Right lobe of liver (tissue), 6 donors: ENCODE measurements around the gene SLC38A8. TPM values are rescaled to one million over a fixed set of nuclear protein-coding genes. Genes with fewer than 3 reads are reported as not detected.

Source experiments
- ATAC-seq, 4 donors: fragments of 200-7000 bp; cut with Tn5 transposase; one replicate each; pipeline ENCODE4 v1.9.1; 2020; ENCODE audit warnings: mild to moderate bottlenecking in 4 of 4, moderate library complexity in 4 of 4
- DNase-seq, 3 donors: peaks; one replicate each; pipeline ENCODE4 v3.0.0-alpha.2; 2020
- H3K27ac ChIP-seq, 3 donors: fragments of 200-600 bp; one replicate each; pipeline ENCODE4 v1.8.0; 2022
- H3K27me3 ChIP-seq, 2 donors: fragments of 200-600 bp; one replicate each; pipeline ENCODE4 v1.8.0; 2022
- H3K36me3 ChIP-seq, 4 donors: fragments of 200-600 bp; sonication (generic) in 1 of 4; one replicate each; pipeline versions ENCODE4 v1.5.1 to v1.8.0; 2017 to 2022; ENCODE audit warnings: control low read depth in 1 of 4
- H3K4me1 ChIP-seq, 4 donors: fragments of 200-600 bp; sonication (generic) in 1 of 4; one replicate each; pipeline versions ENCODE4 v1.5.1 to v1.8.0; 2017 to 2022; ENCODE audit warnings: control low read depth in 1 of 4
- H3K4me3 ChIP-seq, 3 donors: fragments of 200-600 bp; one replicate each; pipeline ENCODE4 v1.8.0; 2022
- H3K9me3 ChIP-seq, 4 donors: fragments of 200-600 bp; sonication (generic) in 1 of 4; one replicate each; pipeline versions ENCODE4 v1.5.1 to v1.8.0; 2017 to 2022; ENCODE audit warnings: control low read depth in 1 of 4
- CTCF ChIP-seq, 4 donors: fragments of 200-600 bp in 3 of 4; fragments of 450-650 bp in 1 of 4; IDR thresholded peaks; one replicate each; pipeline versions ENCODE4 v1.5.1 to v1.8.0; 2016 to 2022; ENCODE audit warnings: antibody characterized with exemption in 4 of 4, mild to moderate bottlenecking in 2 of 4
- POLR2A ChIP-seq: fragments of 450-650 bp; IDR thresholded peaks from one replicate; pipeline ENCODE4 v1.6.1; 2017; ENCODE audit warnings: antibody characterized with exemption, mild to moderate bottlenecking
- WGBS: methylation state at CpG from one replicate; pipeline ENCODE4 v1.1.6; 2018; ENCODE audit warnings: low coverage, low lambda C conversion rate; ENCODE audit not compliant: insufficient coverage; ENCODE audit errors: missing lambda C conversion rate; 5-methylcytosine and 5-hydroxymethylcytosine counted together
- intact Hi-C, 2 donors: fragments of 100-400 bp; cut with DNase I; formaldehyde crosslinking; loops; one replicate each; pipeline versions ENCODE4 v1.11.2 to v1.14.1; 2022
- total RNA-seq, 6 experiments: library from RNA; depleted of rRNA in 2 of 6; stranded (reverse); fragments of >200 nt in 2 of 6; fragmentation: NEBNext Ultra II Directional in 3 of 6; extraction: Animal tissue kit (Norgen Biotek cat#: 25700) in 3 of 6; gene quantifications; one replicate each; pipeline versions ENCODE4 v1.1.0 to v1.2.4, GENCODE V29; 2016 to 2023
- donor health status: DM: no; HTN: yes; CAD: no.
- donor health status: DM: no; HTN: no; CAD: no.
- donor health status: DM: no; HTN: no; CAD: no.
- donor health status: DM: no; HTN: yes; CAD: no.
- donor health status: DM: no; HTN: yes; CAD: no.

The SLC38A8 gene
- total RNA-seq, 6 experiments from 2014 or later: not detected

GRCh38 chr16:83973581-83974385 lies 68.8 kb downstream of the SLC38A8 start:
- DNase-seq (peak in 1 of 3 donors; percentile 43), ATAC-seq (no peak)
- Histone ChIP-seq H3K27me3 (no peaks in the 10 kb centered on the region), H3K27ac (no peak overlapping the region), H3K9me3 (no peaks in the 10 kb centered on the region), H3K36me3 (peaks cover 0 to 7% (median 0%) of the 10 kb centered on the region in 4 donors), H3K4me3 (no peak overlapping the region), H3K4me1 (peaks cover 0 to 4% (median 0%) of the 10 kb centered on the region in 4 donors)
- intact Hi-C loops: no loop called here
- TF ChIP-seq POLR2A (no peak), CTCF (IDR thresholded peaks at IDR 0.05) (no peak)
- 88% methylated on average over 3 of the region's 22 CpGs for WGBS

GRCh38 chr16:83973077-83973476 lies 69.5 kb downstream of the SLC38A8 start:
- WGBS: 92% methylated on average over 2 of the region's 10 CpGs
- H3K27me3 ChIP-seq: no peaks in the 10 kb centered on the region
- peaks cover 0 to 4% (median 0%) of the 10 kb centered on the region in 4 donors for H3K4me1 ChIP-seq
- TF ChIP-seq POLR2A (no peak), CTCF (IDR thresholded peaks at IDR 0.05) (no peak)
- DNase-seq: peak in 1 of 3 donors; percentile 46
- H3K36me3 ChIP-seq: no peaks in the 10 kb centered on the region
- ATAC-seq: no peak
- intact Hi-C loops: no loop called here
- no peak overlapping the region for H3K27ac ChIP-seq
- H3K9me3 ChIP-seq: no peaks in the 10 kb centered on the region
- H3K4me3 ChIP-seq: no peak overlapping the region

GRCh38 chr16:83972256-83973008 lies 70.2 kb downstream of the SLC38A8 start:
- 70% methylated on average over 11 of the region's 19 CpGs for WGBS
- peak in 1 of 3 donors; percentile 23 for DNase-seq

More at GRCh38 chr16:83972256-83973008, 70.2 kb downstream of the SLC38A8 start:
- ATAC-seq: no peak
- TF ChIP-seq POLR2A (no peak), CTCF (IDR thresholded peaks at IDR 0.05) (no peak)
- Histone ChIP-seq H3K27ac (no peak overlapping the region), H3K36me3 (no peaks in the 10 kb centered on the region), H3K4me1 (peaks cover 0 to 4% (median 0%) of the 10 kb centered on the region in 4 donors), H3K27me3 (no peaks in the 10 kb centered on the region), H3K4me3 (no peak overlapping the region), H3K9me3 (no peaks in the 10 kb centered on the region)
- intact Hi-C loops: no loop called here
